Measurements from ENCODE around the gene ADGRG6.
A peak's percentile ranks its signal among the peaks of the same experiment; 100 is the strongest.

Gene ADGRG6

GRCh38 chr6:142376800-142377496 is 75.1 kb downstream of the ADGRG6 start:
- DNase-seq (ENCODE audit: low spot score): no peak

GRCh38 chr6:142377497-142377848 is 75.7 kb downstream of the ADGRG6 start:
- no peak for DNase-seq (ENCODE audit: low spot score)

- no peak for DNase-seq (ENCODE audit: low spot score)
Measured at GRCh38 chr6:142378138-142378875, 76.5 kb downstream of the ADGRG6 start.

GRCh38 chr6:142380626-142381025 is 78.8 kb downstream of the ADGRG6 start:
- DNase-seq (ENCODE audit: low spot score): no peak

- DNase-seq (ENCODE audit: low spot score): no peak
Measured at GRCh38 chr6:142381181-142381580, 79.4 kb downstream of the ADGRG6 start.

- DNase-seq (ENCODE audit: low spot score): no peak
Measured at GRCh38 chr6:142381845-142382378, 80.1 kb downstream of the ADGRG6 start.

GRCh38 chr6:142384519-142385254 is 82.9 kb downstream of the ADGRG6 start:
- DNase-seq (ENCODE audit: low spot score): no peak

GRCh38 chr6:142385352-142385751 is 83.5 kb downstream of the ADGRG6 start:
- DNase-seq (ENCODE audit: low spot score): no peak

- no peak for DNase-seq (ENCODE audit: low spot score)
Measured at GRCh38 chr6:142386657-142387056, 84.8 kb downstream of the ADGRG6 start.

- DNase-seq (ENCODE audit: low spot score): no peak
Measured at GRCh38 chr6:142387997-142388815, 86.4 kb downstream of the ADGRG6 start.

- no peak for DNase-seq (ENCODE audit: low spot score)
Measured at GRCh38 chr6:142395266-142395665, 93.5 kb downstream of the ADGRG6 start.

- no peak for DNase-seq (ENCODE audit: low spot score)
Measured at GRCh38 chr6:142395768-142396231, 94.0 kb downstream of the ADGRG6 start.

- DNase-seq (ENCODE audit: low spot score): no peak
Measured at GRCh38 chr6:142398353-142398752, 96.5 kb downstream of the ADGRG6 start.

- DNase-seq (ENCODE audit: low spot score): no peak
Measured at GRCh38 chr6:142399739-142400138, 97.9 kb downstream of the ADGRG6 start.

GRCh38 chr6:142400495-142400894 is 98.7 kb downstream of the ADGRG6 start:
- peak; percentile 17 for DNase-seq (ENCODE audit: low spot score)

GRCh38 chr6:142401838-142402237 is 100.0 kb downstream of the ADGRG6 start:
- no peak for DNase-seq (ENCODE audit: low spot score)

GRCh38 chr6:142404751-142405150 is 102.9 kb downstream of the ADGRG6 start:
- DNase-seq (ENCODE audit: low spot score): no peak

- DNase-seq (ENCODE audit: low spot score): no peak
Measured at GRCh38 chr6:142406131-142406530, 104.3 kb downstream of the ADGRG6 start.

GRCh38 chr6:142407685-142408273 is 106.0 kb downstream of the ADGRG6 start:
- DNase-seq (ENCODE audit: low spot score): no peak

GRCh38 chr6:142408409-142408808 is 106.6 kb downstream of the ADGRG6 start:
- no peak for DNase-seq (ENCODE audit: low spot score)

GRCh38 chr6:142409794-142410193 is 108.0 kb downstream of the ADGRG6 start:
- no peak for DNase-seq (ENCODE audit: low spot score)

Measured in hematopoietic multipotent progenitor cell treated with erythropoietin and hydrocortisone succinate and interleukin-3 and kit ligand, for 15 days (in vitro differentiated cells).